ENCODE data around the gene SETBP1.

DNA sequence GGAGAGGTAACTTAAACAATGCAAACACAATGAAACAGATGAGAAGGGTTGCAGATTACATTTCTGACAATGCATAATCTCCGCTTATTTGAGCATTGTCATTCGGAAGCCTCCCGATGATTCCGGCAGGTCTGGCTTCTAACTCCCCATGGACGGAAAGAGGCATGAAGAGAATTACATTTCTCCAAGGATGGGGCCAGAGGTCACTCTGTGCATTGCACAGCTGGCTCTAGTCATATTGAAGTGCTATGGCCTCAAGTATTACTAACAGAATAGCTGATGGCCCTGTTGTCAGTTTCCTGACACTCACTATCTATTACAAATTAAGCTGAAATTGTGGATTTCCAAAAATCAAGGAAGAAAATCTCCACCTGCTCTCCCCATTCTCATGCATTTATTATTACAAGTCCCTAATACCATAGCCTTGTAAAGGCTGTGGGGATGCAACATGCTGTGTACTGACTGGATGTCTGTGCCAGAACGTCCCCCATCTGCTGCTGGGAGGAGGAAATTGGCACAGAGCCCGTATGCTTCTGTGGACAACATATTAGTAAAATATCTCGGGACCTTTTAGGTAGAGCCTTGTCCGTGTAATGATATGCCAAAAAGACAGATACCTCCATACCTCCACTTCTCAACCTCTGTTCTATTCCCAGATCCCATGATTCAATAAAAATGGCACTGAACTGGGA, 168.1 kb downstream of the SETBP1 start:
- no peak for TF ChIP-seq JUND (IDR thresholded peaks at IDR 0.05)
- no peak for TF ChIP-seq POLR2AphosphoS5 (IDR thresholded peaks at IDR 0.05; ENCODE audit: low read depth, low read length)
- TF ChIP-seq, protein P1, sequence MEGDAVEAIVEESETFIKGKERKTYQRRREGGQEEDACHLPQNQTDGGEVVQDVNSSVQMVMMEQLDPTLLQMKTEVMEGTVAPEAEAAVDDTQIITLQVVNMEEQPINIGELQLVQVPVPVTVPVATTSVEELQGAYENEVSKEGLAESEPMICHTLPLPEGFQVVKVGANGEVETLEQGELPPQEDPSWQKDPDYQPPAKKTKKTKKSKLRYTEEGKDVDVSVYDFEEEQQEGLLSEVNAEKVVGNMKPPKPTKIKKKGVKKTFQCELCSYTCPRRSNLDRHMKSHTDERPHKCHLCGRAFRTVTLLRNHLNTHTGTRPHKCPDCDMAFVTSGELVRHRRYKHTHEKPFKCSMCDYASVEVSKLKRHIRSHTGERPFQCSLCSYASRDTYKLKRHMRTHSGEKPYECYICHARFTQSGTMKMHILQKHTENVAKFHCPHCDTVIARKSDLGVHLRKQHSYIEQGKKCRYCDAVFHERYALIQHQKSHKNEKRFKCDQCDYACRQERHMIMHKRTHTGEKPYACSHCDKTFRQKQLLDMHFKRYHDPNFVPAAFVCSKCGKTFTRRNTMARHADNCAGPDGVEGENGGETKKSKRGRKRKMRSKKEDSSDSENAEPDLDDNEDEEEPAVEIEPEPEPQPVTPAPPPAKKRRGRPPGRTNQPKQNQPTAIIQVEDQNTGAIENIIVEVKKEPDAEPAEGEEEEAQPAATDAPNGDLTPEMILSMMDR (IDR thresholded peaks at IDR 0.05 in 2 of 3, conservative IDR thresholded peaks at IDR 0.05 in 1 of 3; ENCODE audit: borderline replicate concordance in 1 of 3, insufficient read depth in 1 of 3, low read depth in 2 of 3, low read length in 2 of 3), result no peak
- no peak for TF ChIP-seq EZH2phosphoT487 (IDR thresholded peaks at IDR 0.05; ENCODE audit: borderline replicate concordance)
- TF ChIP-seq, protein P2, sequence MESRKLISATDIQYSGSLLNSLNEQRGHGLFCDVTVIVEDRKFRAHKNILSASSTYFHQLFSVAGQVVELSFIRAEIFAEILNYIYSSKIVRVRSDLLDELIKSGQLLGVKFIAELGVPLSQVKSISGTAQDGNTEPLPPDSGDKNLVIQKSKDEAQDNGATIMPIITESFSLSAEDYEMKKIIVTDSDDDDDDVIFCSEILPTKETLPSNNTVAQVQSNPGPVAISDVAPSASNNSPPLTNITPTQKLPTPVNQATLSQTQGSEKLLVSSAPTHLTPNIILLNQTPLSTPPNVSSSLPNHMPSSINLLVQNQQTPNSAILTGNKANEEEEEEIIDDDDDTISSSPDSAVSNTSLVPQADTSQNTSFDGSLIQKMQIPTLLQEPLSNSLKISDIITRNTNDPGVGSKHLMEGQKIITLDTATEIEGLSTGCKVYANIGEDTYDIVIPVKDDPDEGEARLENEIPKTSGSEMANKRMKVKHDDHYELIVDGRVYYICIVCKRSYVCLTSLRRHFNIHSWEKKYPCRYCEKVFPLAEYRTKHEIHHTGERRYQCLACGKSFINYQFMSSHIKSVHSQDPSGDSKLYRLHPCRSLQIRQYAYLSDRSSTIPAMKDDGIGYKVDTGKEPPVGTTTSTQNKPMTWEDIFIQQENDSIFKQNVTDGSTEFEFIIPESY (IDR thresholded peaks at IDR 0.05; ENCODE audit: extremely low read depth, insufficient replicate concordance, low read length), result no peak
- no peak for TF ChIP-seq POLR2A (IDR thresholded peaks at IDR 0.05; ENCODE audit: borderline replicate concordance, extremely low read depth, insufficient read depth, insufficient read length)
- TF ChIP-seq EZH2 (IDR thresholded peaks at IDR 0.05), result no peak
- no peak for TF ChIP-seq ELF1 (IDR thresholded peaks at IDR 0.05; ENCODE audit: borderline replicate concordance, low read depth)
- TF ChIP-seq, protein P3, sequence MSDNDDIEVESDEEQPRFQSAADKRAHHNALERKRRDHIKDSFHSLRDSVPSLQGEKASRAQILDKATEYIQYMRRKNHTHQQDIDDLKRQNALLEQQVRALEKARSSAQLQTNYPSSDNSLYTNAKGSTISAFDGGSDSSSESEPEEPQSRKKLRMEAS (IDR thresholded peaks at IDR 0.05), result no peak
- no peak for TF ChIP-seq YY1 (IDR thresholded peaks at IDR 0.05; ENCODE audit: extremely low read depth, insufficient replicate concordance, low read depth, low read length)
